HG02981 (cell line): Measurements from ENCODE around the gene TPRA1.

ENCODE experiments used
- ATAC-seq: cut with Tn5 transposase; IDR thresholded peaks from one replicate; pipeline ENCODE4 v1.9.1; 2021; ENCODE audit warnings: mild to moderate bottlenecking, moderate library complexity; ENCODE audit not compliant: unreplicated experiment

The TPRA1 gene

GRCh38 chr3:127590593-127591465 is at the start of gene TPRA1:
TSS of gene TPRA1 (minus strand) at chr3:127590733. CDS start at chr3:127580146, 10,587 bp downstream.
- peak; percentile 72 for ATAC-seq

DNA sequence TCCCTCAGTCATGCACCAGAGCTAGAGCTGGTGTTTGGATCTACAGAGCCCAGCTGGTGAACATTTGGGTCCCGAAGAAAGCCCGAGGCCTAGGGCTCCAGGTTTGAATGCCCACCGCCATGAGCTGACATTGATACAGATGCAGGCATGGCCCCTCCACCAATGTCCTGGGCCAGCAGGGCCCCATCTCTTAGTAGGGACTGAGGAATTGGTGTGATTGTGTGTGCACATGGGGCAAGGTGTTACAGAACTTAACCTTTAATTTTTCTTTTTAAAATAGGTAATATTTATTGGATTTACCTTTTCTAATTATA is 49.5 kb upstream of the TPRA1 start:
- no peak for ATAC-seq

- ATAC-seq: no peak
These were observed 48.9 kb upstream of the TPRA1 start for GRCh38 chr3:127639173-127640041.

DNA sequence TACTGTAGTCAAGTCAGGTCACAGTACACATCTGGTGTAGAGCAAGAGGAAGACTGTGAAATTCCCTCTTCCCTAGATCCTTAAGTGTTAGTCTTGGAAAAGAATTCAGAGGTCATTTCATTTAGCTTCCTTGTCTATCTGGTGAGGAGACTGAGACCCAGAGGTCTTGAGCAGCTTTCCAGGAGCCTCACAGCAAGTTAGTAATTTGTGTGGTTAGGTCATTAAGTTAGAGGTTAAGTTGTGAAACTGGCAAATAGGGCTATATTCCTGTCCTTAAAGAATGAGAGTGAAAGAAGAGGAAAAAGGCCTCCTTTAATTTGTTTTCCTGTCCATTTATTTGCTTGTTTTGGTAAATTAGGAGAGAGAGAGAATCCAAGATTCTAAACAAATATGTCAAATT is 47.4 kb upstream of the TPRA1 start:
- ATAC-seq: no peak

DNA sequence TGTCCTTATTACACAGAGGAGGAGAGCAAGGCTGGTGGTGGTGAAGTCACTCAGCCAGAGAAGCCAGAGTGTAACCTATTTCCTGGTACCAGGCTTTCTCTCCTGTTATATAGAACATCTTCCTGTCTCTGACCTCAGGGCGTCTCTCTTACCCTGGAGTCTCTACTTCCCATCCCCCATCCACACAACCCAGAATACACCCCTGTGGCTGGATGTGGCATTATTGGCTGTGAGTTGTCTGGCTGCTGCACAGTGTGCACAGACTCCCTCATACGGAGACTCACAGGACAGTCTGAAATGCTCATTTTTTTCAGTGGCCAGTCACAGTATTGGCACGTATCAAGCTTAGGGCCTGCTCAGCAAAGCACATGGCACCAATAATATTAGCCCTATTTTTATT is 47.0 kb upstream of the TPRA1 start:
- no peak for ATAC-seq

GRCh38 chr3:127634653-127635052 is 44.1 kb upstream of the TPRA1 start:
- no peak for ATAC-seq

GRCh38 chr3:127632035-127632820 is 41.7 kb upstream of the TPRA1 start:
- ATAC-seq: no peak

GRCh38 chr3:127630811-127631714 is 40.5 kb upstream of the TPRA1 start:
- ATAC-seq: no peak

- no peak for ATAC-seq
These were observed 39.2 kb upstream of the TPRA1 start for GRCh38 chr3:127629467-127630403.

- ATAC-seq: no peak
These were observed 38.4 kb upstream of the TPRA1 start, which contains the start of gene PODXL2 for GRCh38 chr3:127628788-127629466. TSS of gene PODXL2 (plus strand) at chr3:127629185. CDS start at chr3:127629220, 35 bp downstream.

- no peak for ATAC-seq
These were observed 37.9 kb upstream of the TPRA1 start for GRCh38 chr3:127628426-127628787.

GRCh38 chr3:127625821-127626220 is 35.3 kb upstream of the TPRA1 start:
- no peak for ATAC-seq

DNA sequence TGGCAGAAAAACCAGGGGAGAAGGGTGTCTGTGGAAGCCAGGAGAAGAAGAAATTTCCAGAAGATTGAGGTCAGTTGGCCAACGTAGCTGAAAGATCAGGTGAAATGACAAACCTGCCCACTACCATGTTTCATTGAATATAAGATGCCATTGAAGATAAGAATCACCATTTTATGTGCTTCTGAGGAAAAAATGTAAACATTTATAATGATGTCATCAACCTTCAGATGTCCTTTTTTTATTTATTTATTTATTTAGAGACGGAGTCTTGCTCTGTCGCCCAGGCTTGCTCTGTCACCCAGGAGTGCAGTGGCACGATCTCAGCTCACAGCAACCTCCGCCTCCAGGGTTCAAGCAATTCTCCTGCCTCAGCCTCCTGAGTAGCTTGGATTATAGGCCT is 33.5 kb upstream of the TPRA1 start:
- ATAC-seq: no peak

GRCh38 chr3:127622772-127623576 is 32.4 kb upstream of the TPRA1 start:
- no peak for ATAC-seq

- no peak for ATAC-seq
These were observed 31.5 kb upstream of the TPRA1 start for GRCh38 chr3:127622031-127622430.

DNA sequence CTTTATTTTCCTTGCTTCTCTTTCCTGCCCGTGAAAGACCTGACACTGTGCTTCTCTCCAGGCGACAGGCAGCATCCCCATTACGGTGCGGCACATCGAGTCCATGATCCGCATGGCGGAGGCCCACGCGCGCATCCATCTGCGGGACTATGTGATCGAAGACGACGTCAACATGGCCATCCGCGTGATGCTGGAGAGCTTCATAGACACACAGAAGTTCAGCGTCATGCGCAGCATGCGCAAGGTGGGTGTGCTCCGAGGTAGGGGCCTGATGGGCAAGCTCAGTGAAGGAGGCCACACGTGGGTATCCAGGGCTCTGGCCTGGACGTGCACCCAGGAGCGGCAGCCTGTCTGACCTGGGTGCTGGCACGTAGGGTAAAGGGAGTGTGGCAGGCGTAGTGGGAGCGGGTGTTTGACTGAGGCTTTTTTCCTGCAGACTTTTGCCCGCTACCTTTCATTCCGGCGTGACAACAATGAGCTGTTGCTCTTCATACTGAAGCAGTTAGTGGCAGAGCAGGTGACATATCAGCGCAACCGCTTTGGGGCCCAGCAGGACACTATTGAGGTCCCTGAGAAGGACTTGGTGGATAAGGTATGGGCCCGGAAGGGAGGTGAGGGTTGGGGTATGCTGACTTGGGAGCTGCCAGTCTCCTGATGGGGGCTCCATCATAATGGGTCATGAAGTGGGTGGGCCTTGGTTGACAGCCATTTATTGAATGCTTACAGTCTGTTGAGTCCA is 30.3 kb upstream of the TPRA1 start:
- ATAC-seq: no peak

DNA sequence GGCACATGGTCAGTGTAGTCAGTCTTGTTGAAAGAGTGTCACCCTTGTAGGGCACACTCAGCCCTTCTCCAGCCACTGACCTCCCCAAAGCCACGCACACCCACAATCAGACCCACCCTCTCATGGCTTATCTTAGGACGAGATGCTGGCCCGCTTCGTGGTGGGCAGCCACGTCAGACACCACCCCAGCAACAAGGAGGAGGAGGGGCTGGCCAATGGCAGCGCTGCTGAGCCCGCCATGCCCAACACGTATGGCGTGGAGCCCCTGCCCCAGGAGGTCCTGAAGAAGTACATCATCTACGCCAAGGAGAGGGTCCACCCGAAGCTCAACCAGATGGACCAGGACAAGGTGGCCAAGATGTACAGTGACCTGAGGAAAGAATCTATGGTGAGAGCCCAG is 28.4 kb upstream of the TPRA1 start:
- ATAC-seq: no peak
